Keratinocyte (primary cell): ENCODE data around the gene TMEM135. TPM values are rescaled to one million over a fixed set of nuclear protein-coding genes. Genes with fewer than 3 reads are reported as not detected.

Experiments
- DNase-seq: peaks from one replicate; pipeline ENCODE4 v3.0.0-alpha.2; 2011; ENCODE audit warnings: low read depth, missing footprints, low spot score
- FAIRE-seq: peaks from 2 replicates; lab custom pipeline; 2011; peaks lifted over from hg19 to GRCh38; lab: Jason Lieb, UNC
- H2AFZ ChIP-seq: 2 replicates; pipeline ENCODE4 v1.6.0; 2012; ENCODE audit warnings: low read length, control low read depth, inconsistent platforms; ENCODE audit not compliant: control insufficient read depth
- H3K27ac ChIP-seq: 2 replicates; pipeline ENCODE4 v1.5.1; 2011; ENCODE audit warnings: low read length; ENCODE audit not compliant: control insufficient read depth, insufficient read depth
- H3K27me3 ChIP-seq: 3 replicates; pipeline ENCODE4 v1.6.0; 2011; ENCODE audit warnings: low read length; ENCODE audit not compliant: control insufficient read depth, insufficient read depth; ENCODE audit errors: extremely low read depth
- H3K36me3 ChIP-seq, 2 experiments: 2 replicates in 1 of 2; 3 replicates in 1 of 2; pipeline ENCODE4 v1.5.1; 2011; ENCODE audit warnings: low read length in 2 of 2, mild to moderate bottlenecking in 1 of 2; ENCODE audit not compliant: control insufficient read depth in 2 of 2, insufficient read depth in 2 of 2; ENCODE audit errors: extremely low read depth in 1 of 2
- H3K4me1 ChIP-seq: 3 replicates; pipeline ENCODE4 v1.5.1; 2011; ENCODE audit warnings: low read length; ENCODE audit not compliant: control insufficient read depth, insufficient read depth; ENCODE audit errors: extremely low read depth
- H3K4me2 ChIP-seq: 3 replicates; pipeline ENCODE4 v1.6.0; 2011; ENCODE audit warnings: low read depth, low read length; ENCODE audit not compliant: control insufficient read depth, insufficient read depth; ENCODE audit errors: extremely low read depth
- H3K4me3 ChIP-seq, 3 experiments: fragments of 200-600 bp in 1 of 3; sonication (generic) in 1 of 3; 2 replicates in 2 of 3; 3 replicates in 1 of 3; pipeline ENCODE4 v1.5.1; 2011 to 2016; ENCODE audit warnings: low read length in 3 of 3, mild to moderate bottlenecking in 3 of 3, control low read depth in 2 of 3, inconsistent platforms in 1 of 3, low read depth in 1 of 3, mixed read lengths in 1 of 3, mixed run types in 1 of 3, moderate library complexity in 1 of 3; ENCODE audit not compliant: control insufficient read depth in 2 of 3, insufficient read depth in 2 of 3; ENCODE audit errors: extremely low read depth in 1 of 3
- H3K79me2 ChIP-seq: 2 replicates; pipeline ENCODE4 v1.6.0; 2012; ENCODE audit warnings: low read length; ENCODE audit not compliant: control insufficient read depth, insufficient read depth
- H3K9ac ChIP-seq: 3 replicates; pipeline ENCODE4 v1.6.0; 2011; ENCODE audit warnings: low read length; ENCODE audit not compliant: control insufficient read depth, insufficient read depth; ENCODE audit errors: extremely low read depth
- H3K9me1 ChIP-seq: 3 replicates; pipeline ENCODE4 v1.6.0; 2011; ENCODE audit warnings: low read length; ENCODE audit not compliant: control insufficient read depth, insufficient read depth; ENCODE audit errors: extremely low read depth
- H3K9me3 ChIP-seq: 2 replicates; pipeline ENCODE4 v1.5.1; 2012; ENCODE audit warnings: low read depth, low read length; ENCODE audit not compliant: control insufficient read depth
- H4K20me1 ChIP-seq: 3 replicates; pipeline ENCODE4 v1.6.0; 2011; ENCODE audit warnings: low read length; ENCODE audit not compliant: control insufficient read depth, insufficient read depth; ENCODE audit errors: extremely low read depth
- EZH2 ChIP-seq: IDR thresholded peaks from one replicate; pipeline ENCODE4 v1.6.1; 2012; ENCODE audit warnings: inconsistent platforms, mild to moderate bottlenecking, low read length, moderate library complexity
- dilution Hi-C: fragments of 300-500 bp; cut with MboI; formaldehyde crosslinking; loops from one replicate; pipeline ENCODE4 v1.7.0; 2020; ENCODE audit warnings: low sequenced_read_pairs; ENCODE audit not compliant: extremely low pct_ligation_motif_present
- polyA plus RNA-seq, 5 experiments: library from polyadenylated mRNA; depleted of rRNA in 3 of 5; stranded (reverse) in 3 of 5; stranded (forward) in 1 of 5; unstranded in 1 of 5; fragments of >200 nt; gene quantifications; 1 replicate in 1 of 5; 2 replicates in 3 of 5; 3 replicates in 1 of 5; pipeline versions ENCODE4 v1.2.1 to v1.2.3, GENCODE V29; 2011 to 2012; ENCODE audit warnings: missing spikeins in 2 of 5, low read depth in 1 of 5, low replicate concordance in 1 of 5
- TF ChIP-seq, protein P1 (sequence below), 3 experiments: IDR thresholded peaks in 1 of 3; conservative IDR thresholded peaks in 1 of 3; optimal IDR thresholded peaks in 1 of 3; 2 replicates in 2 of 3; 3 replicates in 1 of 3; pipeline versions ENCODE3 to v1.5.1; 2011; ENCODE audit warnings: low read length in 3 of 3, mild to moderate bottlenecking in 3 of 3, moderate library complexity in 2 of 3, control low read depth in 1 of 3, inconsistent platforms in 1 of 3; ENCODE audit not compliant: insufficient read depth in 2 of 3; ENCODE audit errors: extremely low read depth in 1 of 3

The TMEM135 gene
- polyA plus RNA-seq, 1 donor (not counting 4 experiments of a cell fraction or from before 2014, with no cell fraction given): 15.0 TPM

DNA sequence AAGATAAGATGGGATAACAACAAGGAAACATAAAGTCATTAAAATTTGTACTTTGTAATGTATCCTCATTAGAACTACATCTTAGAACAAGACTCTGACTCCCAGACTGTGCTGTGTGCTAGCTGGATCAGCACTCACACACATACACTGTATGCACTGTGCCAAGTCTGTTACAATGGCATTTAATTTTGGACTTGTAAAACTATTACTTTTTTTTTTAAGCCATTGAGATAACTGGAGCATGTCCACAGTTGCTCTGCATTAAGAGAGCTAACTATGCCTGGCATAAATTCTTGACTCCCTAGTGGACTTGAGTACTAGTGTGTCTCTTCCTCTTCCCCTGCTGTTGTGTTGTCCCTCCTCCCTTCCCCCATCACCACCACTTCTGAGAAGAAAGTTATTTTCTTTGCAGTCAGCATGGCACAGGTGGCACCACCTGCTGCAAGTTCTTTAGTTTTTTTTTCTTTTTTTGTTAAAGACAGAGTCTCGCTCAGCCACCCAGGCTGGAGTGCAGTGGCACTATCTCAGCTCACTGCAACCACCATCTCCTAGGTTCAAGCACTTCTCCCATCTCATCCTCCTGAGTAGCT, 268.6 kb downstream of the TMEM135 start:
- H3K4me2 ChIP-seq: no peak overlapping the region
- H4K20me1 ChIP-seq: no peaks in the 10 kb centered on the region
- dilution Hi-C loops: no loop called here
- H2AFZ ChIP-seq: no peak overlapping the region
- H3K27ac ChIP-seq: no peak overlapping the region
- no peak overlapping the region for H3K4me3 ChIP-seq
- H3K27me3 ChIP-seq: no peaks in the 10 kb centered on the region
- no peaks in the 10 kb centered on the region for H3K36me3 ChIP-seq
- H3K9me1 ChIP-seq: no peaks in the 10 kb centered on the region
- FAIRE-seq (no peak), DNase-seq (no peak)
- peaks cover 3% of the 10 kb centered on the region for H3K4me1 ChIP-seq
- H3K9me3 ChIP-seq: no peaks in the 10 kb centered on the region
- H3K9ac ChIP-seq: no peak overlapping the region
- H3K79me2 ChIP-seq: no peaks in the 10 kb centered on the region
- TF ChIP-seq EZH2: no peak
- TF ChIP-seq, protein P1, sequence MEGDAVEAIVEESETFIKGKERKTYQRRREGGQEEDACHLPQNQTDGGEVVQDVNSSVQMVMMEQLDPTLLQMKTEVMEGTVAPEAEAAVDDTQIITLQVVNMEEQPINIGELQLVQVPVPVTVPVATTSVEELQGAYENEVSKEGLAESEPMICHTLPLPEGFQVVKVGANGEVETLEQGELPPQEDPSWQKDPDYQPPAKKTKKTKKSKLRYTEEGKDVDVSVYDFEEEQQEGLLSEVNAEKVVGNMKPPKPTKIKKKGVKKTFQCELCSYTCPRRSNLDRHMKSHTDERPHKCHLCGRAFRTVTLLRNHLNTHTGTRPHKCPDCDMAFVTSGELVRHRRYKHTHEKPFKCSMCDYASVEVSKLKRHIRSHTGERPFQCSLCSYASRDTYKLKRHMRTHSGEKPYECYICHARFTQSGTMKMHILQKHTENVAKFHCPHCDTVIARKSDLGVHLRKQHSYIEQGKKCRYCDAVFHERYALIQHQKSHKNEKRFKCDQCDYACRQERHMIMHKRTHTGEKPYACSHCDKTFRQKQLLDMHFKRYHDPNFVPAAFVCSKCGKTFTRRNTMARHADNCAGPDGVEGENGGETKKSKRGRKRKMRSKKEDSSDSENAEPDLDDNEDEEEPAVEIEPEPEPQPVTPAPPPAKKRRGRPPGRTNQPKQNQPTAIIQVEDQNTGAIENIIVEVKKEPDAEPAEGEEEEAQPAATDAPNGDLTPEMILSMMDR (optimal IDR thresholded peaks at IDR 0.05 in 1 of 3, IDR thresholded peaks at IDR 0.05 in 1 of 3, conservative IDR thresholded peaks at IDR 0.05 in 1 of 3; ENCODE audit: extremely low read depth in 1 of 3, insufficient read depth in 2 of 3, low read length in 3 of 3): no peak

DNA sequence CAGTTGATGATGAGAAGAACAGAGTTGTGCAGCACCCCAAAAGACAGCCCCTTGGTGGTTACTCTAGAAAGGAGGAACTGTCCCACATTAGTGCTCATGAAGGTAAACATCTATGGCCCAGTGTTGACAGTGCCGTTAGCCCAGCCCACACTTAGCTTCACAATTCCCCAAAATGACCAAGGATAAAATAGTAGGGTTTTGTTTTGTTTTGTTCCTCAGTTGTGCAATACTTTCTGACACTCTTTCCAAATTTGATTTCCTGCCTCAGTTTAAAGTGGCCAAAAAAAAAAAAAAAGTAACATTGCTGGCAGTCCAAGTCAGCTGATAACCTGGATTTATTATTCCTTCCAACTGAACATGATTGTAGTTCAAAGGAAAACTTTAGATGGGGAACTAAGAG, 269.4 kb downstream of the TMEM135 start:
- Histone ChIP-seq H2AFZ (no peak overlapping the region), H3K4me3 (no peak overlapping the region), H4K20me1 (no peaks in the 10 kb centered on the region), H3K27me3 (no peaks in the 10 kb centered on the region), H3K9ac (no peak overlapping the region), H3K4me1 (peaks cover 3% of the 10 kb centered on the region), H3K9me3 (no peaks in the 10 kb centered on the region), H3K79me2 (no peaks in the 10 kb centered on the region), H3K27ac (no peak overlapping the region), H3K36me3 (no peaks in the 10 kb centered on the region), H3K9me1 (no peaks in the 10 kb centered on the region), H3K4me2 (no peak overlapping the region)
- dilution Hi-C loops: no loop called here
- FAIRE-seq: no peak
- DNase-seq: no peak
- TF ChIP-seq, protein P1 (optimal IDR thresholded peaks at IDR 0.05 in 1 of 3, IDR thresholded peaks at IDR 0.05 in 1 of 3, conservative IDR thresholded peaks at IDR 0.05 in 1 of 3; ENCODE audit: extremely low read depth in 1 of 3, insufficient read depth in 2 of 3, low read length in 3 of 3): no peak
- TF ChIP-seq EZH2: no peak
